OCI-LY3 (cell line): ENCODE data around the gene ZNF831.

Experiments
- CTCF ChIP-seq: fragments of 200-600, 300-600 bp; sonication (generic); IDR thresholded peaks from 2 replicates; pipeline ENCODE4 v1.5.1; 2014; ENCODE audit warnings: antibody characterized with exemption, low read length, low read depth
- EZH2phosphoT487 ChIP-seq: fragments of 200-600 bp; shearing (Covaris generic); IDR thresholded peaks from 2 replicates; pipeline ENCODE4 v1.6.1; 2018; ENCODE audit warnings: antibody characterized with exemption, mixed run types, low read depth

GRCh38 chr20:59255256-59255655, 91.6 kb downstream of the ZNF831 start:
- TF ChIP-seq CTCF (no peak), EZH2phosphoT487 (no peak)
